NCI-H2196 (cell line): ENCODE data around the gene POLR1E.
A peak's percentile ranks its signal among the peaks of the same experiment; 100 is the strongest.

Experiments used
- DNase-seq: peaks from one replicate; lab custom pipeline; 2025; ENCODE audit not compliant: unreplicated experiment; lab: John Stamatoyannopoulos, UW

Gene POLR1E, protein sequence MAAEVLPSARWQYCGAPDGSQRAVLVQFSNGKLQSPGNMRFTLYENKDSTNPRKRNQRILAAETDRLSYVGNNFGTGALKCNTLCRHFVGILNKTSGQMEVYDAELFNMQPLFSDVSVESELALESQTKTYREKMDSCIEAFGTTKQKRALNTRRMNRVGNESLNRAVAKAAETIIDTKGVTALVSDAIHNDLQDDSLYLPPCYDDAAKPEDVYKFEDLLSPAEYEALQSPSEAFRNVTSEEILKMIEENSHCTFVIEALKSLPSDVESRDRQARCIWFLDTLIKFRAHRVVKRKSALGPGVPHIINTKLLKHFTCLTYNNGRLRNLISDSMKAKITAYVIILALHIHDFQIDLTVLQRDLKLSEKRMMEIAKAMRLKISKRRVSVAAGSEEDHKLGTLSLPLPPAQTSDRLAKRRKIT

DNA sequence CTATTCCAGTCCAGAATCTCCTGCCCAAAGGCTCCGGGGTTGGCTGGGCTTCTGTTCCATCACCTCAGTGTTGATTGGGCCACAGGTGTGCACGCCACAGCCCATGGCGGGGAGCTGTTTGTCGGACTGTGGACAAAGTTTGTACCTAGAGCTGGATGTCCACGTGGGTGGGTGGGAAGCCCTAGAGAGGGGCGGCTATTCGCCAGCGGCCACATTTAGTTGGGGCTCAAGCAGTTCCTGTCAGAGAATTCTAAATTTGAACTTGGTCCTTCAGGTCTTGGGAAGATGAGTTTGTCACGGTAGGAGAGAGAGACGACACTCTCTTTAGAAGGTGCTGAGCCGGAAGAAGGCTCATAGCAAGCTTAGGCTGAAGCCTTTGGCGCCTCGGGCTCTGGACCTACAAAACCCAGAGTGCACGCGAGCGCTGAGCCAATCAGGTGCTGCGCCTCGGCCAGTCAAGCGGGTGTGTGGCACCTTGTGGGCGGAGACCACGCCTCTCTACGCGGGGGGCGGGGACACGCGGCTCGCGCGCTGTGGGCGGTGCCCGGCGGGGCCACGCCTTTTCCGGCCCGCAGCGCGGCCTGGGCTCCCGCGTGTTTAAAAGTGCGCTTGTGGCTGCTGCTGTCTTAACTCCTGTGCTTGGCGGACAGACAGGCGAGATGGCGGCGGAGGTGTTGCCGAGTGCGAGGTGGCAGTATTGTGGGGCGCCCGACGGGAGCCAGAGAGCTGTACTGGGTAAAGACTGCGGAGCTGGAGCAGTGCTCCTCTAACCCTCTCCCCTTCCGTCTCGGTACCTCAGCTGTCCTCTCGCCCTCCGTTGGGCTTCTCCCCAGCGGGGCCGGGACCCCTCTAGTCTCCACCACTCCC, at the start of gene POLR1E:
Gene POLR1E, plus strand, starts transcription at position 560 of the 867 bp plus-strand sequence. Its CDS starts 100 bp downstream, at position 660.
- DNase-seq = peak; percentile 95

DNA sequence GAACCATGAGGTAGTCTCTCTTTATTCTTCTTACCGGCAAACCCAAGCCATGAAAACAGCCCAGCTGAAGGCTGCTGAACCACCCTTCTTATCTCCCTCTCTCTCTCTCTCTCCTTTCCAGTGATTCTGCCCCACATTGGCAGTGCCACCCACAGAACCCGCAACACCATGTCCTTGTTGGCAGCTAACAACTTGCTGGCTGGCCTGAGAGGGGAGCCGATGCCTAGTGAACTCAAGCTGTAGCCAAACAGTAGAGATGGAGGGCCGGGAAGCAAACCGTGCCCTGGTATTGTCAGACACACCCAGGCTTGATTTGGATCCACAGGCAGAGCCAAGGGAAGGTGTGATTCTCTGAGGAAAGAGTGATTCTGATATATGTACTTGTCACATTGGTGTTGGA, 49.2 kb upstream of the POLR1E start:
- no peak for DNase-seq

DNA sequence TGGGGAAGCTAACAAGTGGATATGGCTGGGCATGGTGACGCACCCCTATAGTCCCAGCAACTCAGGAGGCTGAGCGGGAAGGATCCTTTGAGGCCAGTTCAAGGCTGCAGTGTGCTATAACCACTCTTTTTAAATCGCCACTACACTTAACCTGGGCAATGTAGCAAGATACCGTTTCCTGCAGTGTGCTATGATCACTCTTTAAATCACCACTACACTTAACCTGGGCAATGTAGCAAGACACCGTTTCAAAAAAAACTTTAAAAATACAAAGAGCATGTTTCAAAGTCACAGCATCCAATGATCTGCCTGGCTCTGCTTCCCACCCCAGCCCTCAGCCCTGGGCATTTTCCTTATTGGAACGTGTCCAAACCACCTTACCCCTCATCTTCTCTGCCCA, 48.7 kb upstream of the POLR1E start:
- no peak for DNase-seq

DNA sequence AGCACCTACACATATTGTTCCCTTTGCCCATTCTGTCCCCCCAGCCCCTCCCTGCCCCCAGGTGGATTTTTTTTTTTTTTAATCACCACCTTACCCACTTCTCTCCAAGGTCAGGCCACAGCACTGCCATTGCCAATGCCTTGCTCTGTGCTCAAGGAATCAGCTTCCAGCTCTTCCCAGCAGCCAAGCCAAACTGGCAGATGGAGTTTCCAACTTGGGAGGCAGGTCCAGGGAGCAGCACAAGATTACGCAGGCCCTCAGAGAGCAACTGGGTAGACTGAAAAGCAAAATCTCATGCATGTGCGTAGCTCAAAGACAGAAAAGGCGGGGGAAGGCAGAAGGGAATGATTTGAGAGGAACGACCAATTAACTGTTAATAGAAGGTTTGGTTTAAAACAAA, 48.1 kb upstream of the POLR1E start:
- DNase-seq = no peak

DNA sequence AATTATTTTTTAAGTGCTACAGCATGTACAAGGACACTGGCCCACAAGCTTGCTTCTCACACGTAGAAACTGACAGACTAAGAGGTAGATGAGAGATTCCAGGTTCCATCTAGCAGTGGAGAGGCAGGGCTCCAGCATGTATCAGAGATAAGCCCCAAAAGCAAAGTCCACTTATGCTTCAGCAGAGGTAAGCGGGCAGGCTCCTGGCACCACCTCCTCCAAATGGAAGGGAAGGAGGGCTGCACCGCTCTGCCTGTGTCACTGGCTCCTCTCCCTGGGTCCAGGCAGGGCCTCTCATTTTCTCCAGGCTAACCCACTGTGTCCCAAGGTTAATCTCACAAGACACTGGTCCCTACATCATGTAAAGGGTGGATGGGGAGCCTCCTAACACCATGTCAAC, 47.4 kb upstream of the POLR1E start:
- no peak for DNase-seq

DNA sequence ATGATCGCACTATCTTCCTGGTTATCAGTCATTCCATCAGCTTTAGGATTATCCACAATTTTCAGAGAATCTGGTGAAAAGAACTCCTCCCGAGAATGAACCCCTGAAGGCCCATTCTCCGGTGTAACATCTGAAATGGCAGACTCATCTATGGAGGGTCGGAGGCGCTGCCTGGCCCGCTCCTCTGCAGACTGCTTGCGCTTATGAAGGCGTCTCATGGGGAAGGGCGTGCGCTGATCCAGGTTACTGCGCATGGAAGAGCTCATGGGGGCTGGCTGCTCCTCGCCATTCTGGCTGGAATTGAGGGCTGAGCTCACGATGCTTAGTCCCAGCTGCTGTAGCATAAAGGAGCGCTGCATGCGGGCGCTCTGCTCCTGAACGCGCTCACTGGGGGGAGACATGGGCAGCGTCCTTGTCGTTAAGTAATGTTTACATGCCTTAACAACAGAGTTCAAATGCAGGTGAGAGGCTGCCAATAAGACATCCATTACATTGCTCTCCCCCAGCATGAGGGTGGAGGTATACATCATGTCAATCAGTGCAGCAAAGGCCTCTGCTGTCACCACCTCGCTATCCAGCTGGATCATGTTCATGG, 43.9 kb upstream of the POLR1E start:
- DNase-seq = no peak

DNA sequence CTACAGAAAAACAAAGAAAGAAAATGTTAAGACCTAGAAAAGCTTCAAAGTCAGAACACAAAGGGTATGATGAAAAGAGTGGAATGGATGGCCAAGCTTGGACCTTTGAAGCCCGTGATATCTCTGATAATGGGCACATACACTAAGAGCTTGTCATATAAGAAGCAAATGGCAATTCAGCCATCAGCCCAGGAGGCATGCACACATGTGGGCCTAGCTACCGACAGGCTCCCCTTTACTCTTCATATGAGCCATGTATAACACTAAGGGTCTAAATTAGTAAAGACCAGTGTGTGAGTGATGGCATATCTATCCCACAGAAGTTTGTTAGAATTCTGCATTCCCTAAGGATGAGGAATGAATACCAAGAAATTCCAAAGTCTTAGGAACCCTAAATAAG, 43.2 kb upstream of the POLR1E start:
- DNase-seq = no peak

DNA sequence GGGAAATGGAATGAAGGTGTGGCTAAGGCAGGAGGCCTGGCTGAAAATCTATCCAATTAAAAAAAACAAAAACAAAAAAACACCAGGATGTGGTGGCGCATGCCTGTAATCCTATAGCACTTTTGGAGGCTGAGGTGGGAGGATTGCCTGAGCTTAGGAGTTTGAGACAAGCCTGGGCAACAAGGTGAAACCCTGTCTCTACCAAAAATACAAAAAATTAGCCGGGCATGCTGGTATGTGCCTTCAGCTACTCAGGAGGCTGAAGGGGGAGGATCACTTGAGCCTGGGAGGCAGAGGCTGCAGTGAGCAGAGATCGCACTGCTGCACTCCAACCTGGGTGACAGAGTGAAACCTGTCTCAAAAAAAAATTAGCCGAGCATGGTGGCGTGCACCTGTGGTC, 42.2 kb upstream of the POLR1E start:
- no peak for DNase-seq

DNA sequence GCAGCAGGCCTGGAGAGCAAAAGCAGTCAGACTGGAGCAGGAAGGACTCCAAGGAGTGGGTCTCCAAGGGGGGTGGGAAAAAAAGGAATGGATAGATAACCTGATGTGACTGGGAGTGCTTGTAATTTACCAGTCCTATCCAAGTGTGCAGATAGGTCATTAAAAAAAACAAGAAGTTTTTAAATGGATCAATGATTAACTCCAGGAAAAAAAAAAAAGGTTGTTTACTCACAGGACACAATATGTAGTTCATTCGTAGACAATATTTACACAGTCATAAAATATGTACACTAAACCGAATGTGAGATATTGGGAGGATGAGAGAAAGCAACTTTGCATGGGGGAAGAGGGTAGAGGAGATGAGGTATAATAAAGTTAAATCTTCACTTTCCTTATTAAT, 40.9 kb upstream of the POLR1E start:
- no peak for DNase-seq

DNA sequence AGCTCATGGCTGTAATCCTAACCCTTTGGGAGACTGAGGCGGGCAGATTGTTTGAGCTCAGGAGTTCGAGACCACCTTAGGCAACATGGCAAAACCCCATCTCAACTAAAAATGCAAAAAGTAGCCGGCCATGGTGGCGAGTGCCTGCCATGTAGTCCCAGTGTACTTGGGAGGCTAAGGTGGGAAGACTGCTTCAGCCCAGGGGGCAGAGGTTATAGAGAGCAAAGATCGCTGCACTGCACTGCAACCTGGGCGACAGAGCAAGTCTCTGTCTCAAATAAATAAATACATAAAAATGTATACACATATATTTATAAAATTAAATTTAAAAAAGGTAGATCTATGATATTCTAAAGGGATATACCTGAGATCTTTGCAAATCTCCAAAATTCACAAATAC, 39.9 kb upstream of the POLR1E start:
- no peak for DNase-seq

DNA sequence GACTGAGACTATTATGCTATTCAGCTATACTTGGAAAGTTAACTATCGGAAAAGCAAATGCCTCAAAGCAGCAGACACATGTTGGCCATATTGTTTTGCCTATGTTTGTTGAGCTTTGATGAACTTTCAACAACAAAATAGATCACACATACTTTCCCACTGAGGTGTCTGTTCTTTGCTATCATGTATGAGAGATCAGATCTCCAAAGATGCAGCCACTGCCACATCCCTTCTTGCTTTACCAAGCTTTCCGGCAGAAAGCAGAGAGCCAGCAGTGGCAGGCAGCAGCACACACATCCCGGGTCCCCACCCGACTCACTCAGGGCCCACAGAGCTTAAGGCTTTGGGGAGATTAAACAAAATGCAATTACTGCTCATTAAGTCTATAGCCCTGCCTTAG, 39.3 kb upstream of the POLR1E start:
- DNase-seq = no peak

DNA sequence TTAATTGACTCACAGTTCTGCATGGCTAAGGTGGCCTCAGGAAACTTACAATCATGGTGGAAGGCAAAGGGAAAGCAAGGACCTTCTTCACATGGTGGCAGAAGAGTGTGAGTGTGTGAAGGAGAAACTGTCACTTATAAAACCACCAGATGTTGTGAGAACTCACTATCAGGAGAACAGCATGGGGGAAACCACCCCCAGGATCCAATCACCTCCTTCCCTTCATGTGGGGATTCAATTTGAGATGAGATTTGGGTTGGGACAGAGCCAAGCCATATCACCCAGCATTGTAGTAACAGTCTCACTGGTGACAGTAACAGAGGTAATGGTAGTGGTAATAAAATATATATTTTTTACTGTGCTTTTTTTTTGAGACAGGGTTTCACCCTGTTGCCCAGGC, 38.6 kb upstream of the POLR1E start:
- no peak for DNase-seq

DNA sequence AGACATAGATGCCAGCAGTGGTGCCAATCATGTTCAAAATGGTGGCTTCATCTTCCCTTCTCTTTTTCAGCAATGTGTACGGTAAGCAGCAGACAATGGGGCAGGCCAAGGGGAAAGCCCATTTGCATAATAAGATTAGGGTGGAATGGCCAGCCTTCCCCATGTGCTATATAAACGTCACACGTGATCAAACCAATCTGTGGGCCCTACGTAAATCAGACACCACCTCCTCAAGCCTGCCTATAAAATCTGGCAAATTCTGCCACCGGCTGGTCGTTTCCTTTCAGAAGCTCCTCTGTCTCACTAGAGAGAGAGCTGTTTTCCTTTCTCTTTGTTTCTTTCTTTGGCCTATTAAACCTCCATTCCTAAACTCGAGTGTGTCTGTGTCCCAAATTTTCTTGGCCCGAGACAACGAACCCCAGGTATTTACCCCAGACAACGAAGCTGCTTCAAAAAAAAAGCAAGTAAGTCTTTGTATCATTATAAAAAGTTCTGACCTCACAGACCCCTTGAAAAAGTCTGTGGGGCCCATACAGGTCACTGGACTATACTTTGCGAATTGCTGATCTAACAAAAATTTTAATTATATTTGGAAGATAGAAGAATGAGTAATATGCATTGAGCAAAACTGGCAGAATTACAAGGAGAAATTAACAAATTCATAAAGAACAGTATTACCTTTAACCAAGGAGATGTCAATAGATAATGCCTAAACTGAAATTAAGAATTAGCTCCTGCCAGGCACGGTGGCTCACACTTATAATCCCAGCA, 35.7 kb upstream of the POLR1E start:
- no peak for DNase-seq

DNA sequence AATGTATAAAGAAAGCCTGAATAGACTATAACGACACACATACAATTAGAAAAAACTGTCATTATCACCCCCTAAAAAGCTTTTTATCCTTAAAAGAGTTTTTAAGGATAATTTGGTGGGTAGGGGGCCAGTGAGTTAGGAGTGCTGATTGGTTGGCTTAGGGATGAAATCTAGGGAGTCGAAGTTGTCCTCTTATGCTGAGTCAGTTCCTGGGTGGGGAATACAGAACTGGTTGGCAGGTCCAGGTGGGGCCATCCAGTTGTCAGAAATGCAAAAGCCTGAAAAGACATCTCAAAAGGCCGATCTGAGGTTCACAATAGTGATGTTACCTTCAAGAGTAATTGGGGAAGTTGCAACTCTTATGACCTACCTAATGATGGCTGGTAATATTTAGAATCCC, 34.1 kb upstream of the POLR1E start:
- no peak for DNase-seq

DNA sequence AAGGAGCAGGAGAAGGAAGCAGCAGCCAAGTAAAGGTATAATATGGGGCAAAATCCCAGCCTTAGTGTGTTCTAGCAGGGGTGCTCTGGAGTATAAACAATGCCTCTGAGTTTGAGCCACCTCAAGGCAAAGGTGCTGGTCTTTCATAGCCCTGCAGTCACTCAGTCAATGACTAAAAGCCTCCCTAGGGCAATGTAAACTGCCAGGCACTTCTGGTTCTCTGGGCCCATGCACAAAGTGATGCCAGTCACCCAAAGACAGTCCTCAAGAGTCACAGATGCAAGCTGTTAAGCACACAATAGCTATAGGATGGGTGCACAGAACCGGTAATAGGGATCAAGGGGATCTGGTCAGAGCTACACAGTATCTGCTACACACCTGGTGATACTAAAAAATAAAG, 33.1 kb upstream of the POLR1E start:
- DNase-seq = no peak

DNA sequence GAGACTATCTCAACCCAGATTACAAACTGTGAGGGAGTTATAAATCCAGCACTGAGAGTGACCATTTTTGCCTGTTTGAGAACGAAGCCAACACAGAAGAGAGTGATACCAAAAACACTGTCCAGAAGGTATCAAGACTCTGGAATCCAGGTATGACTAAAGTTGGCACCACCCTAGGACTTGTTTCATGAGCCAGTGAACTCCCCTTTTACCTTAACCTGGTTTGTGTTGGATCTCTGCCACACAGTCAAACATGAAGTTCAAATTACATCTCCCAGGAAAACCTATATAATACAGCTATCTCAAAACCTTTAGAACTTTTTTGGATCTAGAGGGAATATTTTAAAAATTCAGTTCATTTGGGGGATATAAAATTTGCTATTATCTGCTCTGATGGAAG, 31.9 kb upstream of the POLR1E start:
- no peak for DNase-seq

DNA sequence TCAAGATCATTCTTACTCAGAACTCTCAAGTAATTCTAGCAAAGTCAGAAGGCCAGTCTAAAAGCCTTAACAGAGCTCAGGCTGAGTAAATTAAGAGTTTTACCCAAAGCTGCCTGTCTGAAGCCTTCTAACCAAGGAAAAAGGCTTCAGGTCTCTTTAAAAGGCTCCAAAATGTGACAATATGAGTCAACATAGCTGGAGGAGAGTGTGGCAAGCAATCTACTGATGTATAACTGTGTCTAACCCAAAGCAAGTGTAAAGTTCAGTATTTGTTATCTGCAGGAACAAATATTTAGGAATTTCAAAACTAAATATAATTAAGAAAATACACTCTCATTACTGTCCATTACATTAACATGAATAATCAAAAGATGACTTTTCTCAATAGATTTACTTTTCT, 31.5 kb upstream of the POLR1E start:
- no peak for DNase-seq

DNA sequence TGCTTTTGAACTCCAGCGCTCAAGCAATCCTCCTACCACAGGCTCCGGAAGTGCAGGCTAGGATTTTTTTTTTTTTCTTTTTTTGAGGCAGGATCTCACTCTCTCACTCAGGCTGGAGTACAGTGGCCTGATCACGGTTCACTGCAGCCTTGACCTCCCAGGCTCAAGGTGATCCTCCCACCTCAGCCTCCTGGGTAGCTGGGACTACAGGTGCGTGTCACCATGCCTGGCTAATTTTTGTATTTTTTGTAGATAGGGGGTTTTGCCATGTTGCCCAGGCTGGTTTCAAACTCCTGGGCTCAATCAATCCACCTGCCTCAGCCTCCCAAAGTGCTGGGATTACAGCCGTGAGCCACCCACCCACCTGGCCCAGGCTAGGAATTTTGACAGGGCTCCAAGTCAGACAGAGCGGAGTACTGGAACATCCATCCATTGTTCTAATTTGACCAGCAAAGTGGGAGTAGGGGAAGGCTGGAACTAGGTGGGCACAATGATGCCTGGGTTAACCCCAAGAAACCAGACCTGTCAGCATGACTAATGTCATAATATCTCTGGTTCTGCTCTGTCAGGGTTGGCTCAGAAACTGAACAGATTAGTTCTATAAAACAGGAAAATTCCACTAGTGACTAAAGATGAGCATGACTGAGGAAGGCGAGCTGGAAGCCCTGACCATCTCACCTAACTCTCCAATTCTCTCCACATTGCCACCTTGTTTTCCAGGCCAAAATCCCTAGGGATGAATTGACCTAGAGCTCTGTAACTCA, 29.7 kb upstream of the POLR1E start:
- no peak for DNase-seq

DNA sequence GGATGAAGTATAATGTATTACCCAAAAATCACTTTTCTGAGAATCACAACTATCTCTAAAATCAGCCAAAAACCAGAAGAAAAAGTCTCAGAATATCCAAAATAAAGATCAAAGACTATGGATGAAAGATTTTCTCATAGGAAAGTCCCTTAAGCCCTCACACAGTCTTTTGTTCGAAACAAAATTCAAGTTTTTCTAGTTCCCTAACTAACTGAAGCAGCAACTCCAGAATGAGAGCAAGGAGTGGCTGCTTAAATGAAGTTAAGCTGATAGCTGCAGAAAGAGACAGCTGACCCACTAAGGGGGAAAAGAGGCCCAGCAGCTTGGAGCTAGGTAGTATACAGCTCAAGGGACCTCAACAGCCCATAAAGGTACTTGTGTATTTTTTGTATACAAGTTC, 28.9 kb upstream of the POLR1E start:
- no peak for DNase-seq

DNA sequence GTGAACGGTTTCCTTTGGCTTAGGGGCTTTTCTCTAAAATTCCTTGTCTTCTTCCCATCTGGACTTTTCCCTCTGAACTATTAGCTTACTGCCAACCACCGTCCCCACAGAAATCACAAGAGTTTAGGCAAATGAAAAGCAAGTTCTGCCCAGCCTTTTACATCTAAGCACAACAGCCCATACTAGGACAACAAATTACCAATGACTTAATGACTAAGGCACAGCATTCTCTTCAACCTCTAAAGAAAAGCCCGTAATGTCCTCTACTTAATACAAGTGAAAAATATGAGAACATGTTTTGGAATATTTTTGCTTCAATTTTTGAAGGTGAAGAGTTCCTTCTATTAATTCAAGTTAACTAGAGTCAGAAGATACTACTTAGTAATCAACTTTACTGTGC, 21.7 kb upstream of the POLR1E start:
- no peak for DNase-seq
